Liver (tissue), 9 donors: Measurements from ENCODE around the gene PEX5L. TPM values are rescaled to one million over a fixed set of nuclear protein-coding genes. Genes with fewer than 3 reads are reported as not detected.

Source experiments
- DNase-seq: peaks from one replicate; pipeline ENCODE4 v3.0.0-alpha.2; 2017; ENCODE audit warnings: low spot score
- H3K27ac ChIP-seq, 2 donors: one replicate each; pipeline ENCODE4 v1.7.0; 2013; ENCODE audit warnings: inconsistent platforms in 2 of 2, low read length in 2 of 2, control low read depth in 1 of 2, low read depth in 1 of 2, mild to moderate bottlenecking in 1 of 2
- H3K27me3 ChIP-seq, 4 donors: one replicate each; pipeline versions ENCODE4 v1.6.1 to v1.7.0; 2013; ENCODE audit warnings: low read length in 3 of 4, inconsistent platforms in 1 of 4, mild to moderate bottlenecking in 1 of 4, moderate library complexity in 1 of 4; ENCODE audit not compliant: control insufficient read depth in 4 of 4, insufficient read depth in 4 of 4
- H3K36me3 ChIP-seq, 4 donors: one replicate each; pipeline versions ENCODE4 v1.6.1 to v1.7.0; 2013; ENCODE audit warnings: low read length in 3 of 4, mild to moderate bottlenecking in 3 of 4, low read depth in 1 of 4, moderate library complexity in 1 of 4; ENCODE audit not compliant: control insufficient read depth in 4 of 4, insufficient read depth in 3 of 4
- H3K4me1 ChIP-seq, 4 donors: one replicate each; pipeline versions ENCODE4 v1.6.1 to v1.7.0; 2013; ENCODE audit warnings: low read length in 3 of 4, mild to moderate bottlenecking in 3 of 4, moderate library complexity in 1 of 4; ENCODE audit not compliant: control insufficient read depth in 4 of 4, insufficient read depth in 4 of 4
- H3K4me3 ChIP-seq, 3 donors: one replicate each; pipeline versions ENCODE4 v1.6.1 to v1.7.0; 2013; ENCODE audit warnings: low read length in 3 of 3, control low read depth in 1 of 3, low read depth in 1 of 3, mild to moderate bottlenecking in 1 of 3
- H3K9ac ChIP-seq, 2 donors: one replicate each; pipeline ENCODE4 v1.7.0; 2013; ENCODE audit warnings: low read length in 2 of 2, mild to moderate bottlenecking in 2 of 2, moderate library complexity in 2 of 2, control low read depth in 1 of 2, low read depth in 1 of 2
- H3K9me3 ChIP-seq, 4 donors: one replicate each; pipeline versions ENCODE4 v1.6.1 to v1.7.0; 2013; ENCODE audit warnings: low read length in 3 of 4; ENCODE audit not compliant: control insufficient read depth in 4 of 4
- EGR1 ChIP-seq, 2 donors: IDR thresholded peaks; 2 replicates each; pipeline ENCODE4 v1.6.1; 2016 to 2018; ENCODE audit warnings: antibody characterized with exemption in 2 of 2, low read depth in 2 of 2
- FOXA2 ChIP-seq: IDR thresholded peaks from 2 replicates; pipeline ENCODE4 v1.6.1; 2016; ENCODE audit warnings: antibody characterized with exemption
- GABPA ChIP-seq, 2 donors: IDR thresholded peaks in 1 of 2; conservative IDR thresholded peaks in 1 of 2; 2 replicates each; pipeline ENCODE4 v1.6.1; 2016; ENCODE audit warnings: antibody characterized with exemption in 2 of 2, mild to moderate bottlenecking in 1 of 2, moderate library complexity in 1 of 2
- HNF4A ChIP-seq, 2 donors: conservative IDR thresholded peaks; 2 replicates each; pipeline ENCODE4 v1.6.1; 2016; ENCODE audit warnings: antibody characterized with exemption in 2 of 2, mild to moderate bottlenecking in 2 of 2
- NR2F2 ChIP-seq: IDR thresholded peaks from 2 replicates; pipeline ENCODE4 v1.6.1; 2016; ENCODE audit warnings: antibody characterized with exemption
- RAD21 ChIP-seq, 2 donors: IDR thresholded peaks; 2 replicates each; pipeline ENCODE4 v1.6.1; 2016; ENCODE audit warnings: antibody characterized with exemption in 2 of 2, mild to moderate bottlenecking in 2 of 2
- SP1 ChIP-seq: IDR thresholded peaks from 2 replicates; pipeline ENCODE4 v1.6.1; 2018; ENCODE audit warnings: antibody characterized with exemption, mild to moderate bottlenecking
- TAF1 ChIP-seq: conservative IDR thresholded peaks from 2 replicates; pipeline ENCODE4 v1.6.1; 2016; ENCODE audit warnings: antibody characterized with exemption, mild to moderate bottlenecking
- YY1 ChIP-seq: IDR thresholded peaks from 2 replicates; pipeline ENCODE4 v1.6.1; 2016; ENCODE audit warnings: antibody characterized with exemption, mild to moderate bottlenecking
- WGBS: extraction: QIAGEN DNeasy Blood & Tissue Kit; methylation state at CpG from one replicate; pipeline ENCODE4 v1.1.7; 2013; 5-methylcytosine and 5-hydroxymethylcytosine counted together
- polyA plus RNA-seq, 2 donors: library from polyadenylated mRNA; stranded (reverse) in 1 of 2; unstranded in 1 of 2; fragments of 200-250 nt in 1 of 2; fragments of >200 nt in 1 of 2; fragmentation: Nextera tagmentation in 1 of 2; extraction: Ambion mirVana in 1 of 2; gene quantifications; one replicate each; pipeline versions ENCODE4 v1.2.1 to v1.2.3, GENCODE V29; 2013 to 2015
- total RNA-seq, 2 donors: library from RNA; depleted of rRNA; stranded (reverse); fragments of >200 nt; gene quantifications; one replicate each; pipeline ENCODE4 v1.2.3, GENCODE V29; 2014
- TF ChIP-seq, protein P1 (sequence below): fragments of 150-350 bp; IDR thresholded peaks from 2 replicates; pipeline ENCODE4 v1.5.1; 2017; ENCODE audit warnings: improper control_type of control experiment, low read depth, low read length; ENCODE audit not compliant: missing input control
- TF ChIP-seq, protein P2 (sequence below): IDR thresholded peaks from 2 replicates; pipeline ENCODE4 v1.6.1; 2016; ENCODE audit warnings: antibody characterized with exemption
- TF ChIP-seq, protein P3 (sequence below): IDR thresholded peaks from 2 replicates; pipeline ENCODE4 v1.6.1; 2016; ENCODE audit warnings: antibody characterized with exemption
- TF ChIP-seq, protein P4 (sequence below): IDR thresholded peaks from 2 replicates; pipeline ENCODE4 v1.6.1; 2016; ENCODE audit warnings: antibody characterized with exemption
- TF ChIP-seq, protein P5 (sequence below): IDR thresholded peaks from 2 replicates; pipeline ENCODE4 v1.6.1; 2016; ENCODE audit warnings: antibody characterized with exemption, mild to moderate bottlenecking
- donor health status: healthy.
- donor health status: healthy.
- donor health status: healthy.
- donor health status: healthy.
- donor health status: healthy.

PEX5L gene
- total and polyA plus RNA-seq, 4 donors = 0.03 TPM; not detected in 3

DNA sequence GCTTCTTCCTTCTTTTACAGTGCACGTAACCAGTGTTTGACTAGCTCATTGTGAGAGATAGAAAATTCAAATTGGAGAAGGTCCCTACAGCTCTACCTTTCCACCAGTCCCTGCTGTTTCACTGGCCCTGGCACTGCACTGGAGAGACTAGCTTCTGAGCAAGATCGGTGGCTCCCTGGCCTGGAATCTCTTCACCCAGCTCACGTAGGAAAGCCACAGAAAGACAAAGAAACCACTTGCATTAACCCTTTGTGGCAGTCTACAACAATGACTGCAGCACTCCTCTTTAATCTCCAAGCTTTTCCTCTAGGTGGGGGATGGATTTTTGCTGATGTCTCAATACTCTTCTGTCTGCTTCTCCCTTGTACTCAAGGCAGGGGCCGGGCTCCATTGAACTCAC lies 155.9 kb downstream of the PEX5L start:
- 41% methylated on average over 4 of the region's 4 CpGs for WGBS
- TF ChIP-seq RAD21 (IDR thresholded peaks at IDR 0.05) (no peak), HNF4A (conservative IDR thresholded peaks at IDR 0.05) (no peak), YY1 (no peak), FOXA2 (no peak), EGR1 (IDR thresholded peaks at IDR 0.05; ENCODE audit: low read depth in 2 of 2) (no peak), NR2F2 (no peak), TAF1 (no peak)
- TF ChIP-seq, protein P1, sequence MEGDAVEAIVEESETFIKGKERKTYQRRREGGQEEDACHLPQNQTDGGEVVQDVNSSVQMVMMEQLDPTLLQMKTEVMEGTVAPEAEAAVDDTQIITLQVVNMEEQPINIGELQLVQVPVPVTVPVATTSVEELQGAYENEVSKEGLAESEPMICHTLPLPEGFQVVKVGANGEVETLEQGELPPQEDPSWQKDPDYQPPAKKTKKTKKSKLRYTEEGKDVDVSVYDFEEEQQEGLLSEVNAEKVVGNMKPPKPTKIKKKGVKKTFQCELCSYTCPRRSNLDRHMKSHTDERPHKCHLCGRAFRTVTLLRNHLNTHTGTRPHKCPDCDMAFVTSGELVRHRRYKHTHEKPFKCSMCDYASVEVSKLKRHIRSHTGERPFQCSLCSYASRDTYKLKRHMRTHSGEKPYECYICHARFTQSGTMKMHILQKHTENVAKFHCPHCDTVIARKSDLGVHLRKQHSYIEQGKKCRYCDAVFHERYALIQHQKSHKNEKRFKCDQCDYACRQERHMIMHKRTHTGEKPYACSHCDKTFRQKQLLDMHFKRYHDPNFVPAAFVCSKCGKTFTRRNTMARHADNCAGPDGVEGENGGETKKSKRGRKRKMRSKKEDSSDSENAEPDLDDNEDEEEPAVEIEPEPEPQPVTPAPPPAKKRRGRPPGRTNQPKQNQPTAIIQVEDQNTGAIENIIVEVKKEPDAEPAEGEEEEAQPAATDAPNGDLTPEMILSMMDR = no peak
- TF ChIP-seq, protein P2, sequence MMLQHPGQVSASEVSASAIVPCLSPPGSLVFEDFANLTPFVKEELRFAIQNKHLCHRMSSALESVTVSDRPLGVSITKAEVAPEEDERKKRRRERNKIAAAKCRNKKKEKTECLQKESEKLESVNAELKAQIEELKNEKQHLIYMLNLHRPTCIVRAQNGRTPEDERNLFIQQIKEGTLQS = no peak
- TF ChIP-seq, protein P3, sequence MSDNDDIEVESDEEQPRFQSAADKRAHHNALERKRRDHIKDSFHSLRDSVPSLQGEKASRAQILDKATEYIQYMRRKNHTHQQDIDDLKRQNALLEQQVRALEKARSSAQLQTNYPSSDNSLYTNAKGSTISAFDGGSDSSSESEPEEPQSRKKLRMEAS = no peak
- TF ChIP-seq, protein P4, sequence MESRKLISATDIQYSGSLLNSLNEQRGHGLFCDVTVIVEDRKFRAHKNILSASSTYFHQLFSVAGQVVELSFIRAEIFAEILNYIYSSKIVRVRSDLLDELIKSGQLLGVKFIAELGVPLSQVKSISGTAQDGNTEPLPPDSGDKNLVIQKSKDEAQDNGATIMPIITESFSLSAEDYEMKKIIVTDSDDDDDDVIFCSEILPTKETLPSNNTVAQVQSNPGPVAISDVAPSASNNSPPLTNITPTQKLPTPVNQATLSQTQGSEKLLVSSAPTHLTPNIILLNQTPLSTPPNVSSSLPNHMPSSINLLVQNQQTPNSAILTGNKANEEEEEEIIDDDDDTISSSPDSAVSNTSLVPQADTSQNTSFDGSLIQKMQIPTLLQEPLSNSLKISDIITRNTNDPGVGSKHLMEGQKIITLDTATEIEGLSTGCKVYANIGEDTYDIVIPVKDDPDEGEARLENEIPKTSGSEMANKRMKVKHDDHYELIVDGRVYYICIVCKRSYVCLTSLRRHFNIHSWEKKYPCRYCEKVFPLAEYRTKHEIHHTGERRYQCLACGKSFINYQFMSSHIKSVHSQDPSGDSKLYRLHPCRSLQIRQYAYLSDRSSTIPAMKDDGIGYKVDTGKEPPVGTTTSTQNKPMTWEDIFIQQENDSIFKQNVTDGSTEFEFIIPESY = no peak
- H3K4me3 ChIP-seq = no peak overlapping the region
- H3K9me3 ChIP-seq = no peaks in the 10 kb centered on the region
- DNase-seq = no peak
- no peaks in the 10 kb centered on the region for H3K4me1 ChIP-seq
- no peak overlapping the region for H3K9ac ChIP-seq
- H3K27me3 ChIP-seq = peaks cover 0 to 2% (median 0%) of the 10 kb centered on the region in 4 donors
- no peak overlapping the region for H3K27ac ChIP-seq
- no peaks in the 10 kb centered on the region for H3K36me3 ChIP-seq

DNA sequence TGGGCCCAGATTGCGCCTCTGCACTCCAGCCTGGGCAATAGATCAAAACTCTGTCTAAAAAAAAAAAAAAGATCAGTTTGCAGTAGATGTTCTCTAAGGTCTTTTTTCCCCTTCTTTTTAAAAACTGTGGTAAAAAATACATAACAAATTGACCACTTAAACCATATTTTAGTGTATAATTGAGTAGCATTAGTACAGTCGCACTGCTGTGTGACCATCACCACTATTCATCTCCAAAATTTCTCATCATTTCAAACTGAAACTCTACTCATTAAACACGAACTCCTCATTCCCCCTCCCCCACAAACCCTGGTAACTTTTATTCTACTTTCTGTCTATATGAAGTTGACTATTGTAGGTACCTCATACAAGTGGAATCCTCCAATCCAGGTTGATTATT lies 160.3 kb downstream of the PEX5L start:
- Histone ChIP-seq H3K27ac (no peak overlapping the region), H3K27me3 (no peaks in the 10 kb centered on the region), H3K4me3 (no peak overlapping the region), H3K9ac (no peak overlapping the region), H3K36me3 (no peaks in the 10 kb centered on the region), H3K4me1 (no peaks in the 10 kb centered on the region), H3K9me3 (no peaks in the 10 kb centered on the region)
- DNase-seq = no peak
- TF ChIP-seq, protein P3 = no peak
- TF ChIP-seq GABPA (IDR thresholded peaks at IDR 0.05 in 1 of 2, conservative IDR thresholded peaks at IDR 0.05 in 1 of 2) = no peak
- TF ChIP-seq, protein P5, sequence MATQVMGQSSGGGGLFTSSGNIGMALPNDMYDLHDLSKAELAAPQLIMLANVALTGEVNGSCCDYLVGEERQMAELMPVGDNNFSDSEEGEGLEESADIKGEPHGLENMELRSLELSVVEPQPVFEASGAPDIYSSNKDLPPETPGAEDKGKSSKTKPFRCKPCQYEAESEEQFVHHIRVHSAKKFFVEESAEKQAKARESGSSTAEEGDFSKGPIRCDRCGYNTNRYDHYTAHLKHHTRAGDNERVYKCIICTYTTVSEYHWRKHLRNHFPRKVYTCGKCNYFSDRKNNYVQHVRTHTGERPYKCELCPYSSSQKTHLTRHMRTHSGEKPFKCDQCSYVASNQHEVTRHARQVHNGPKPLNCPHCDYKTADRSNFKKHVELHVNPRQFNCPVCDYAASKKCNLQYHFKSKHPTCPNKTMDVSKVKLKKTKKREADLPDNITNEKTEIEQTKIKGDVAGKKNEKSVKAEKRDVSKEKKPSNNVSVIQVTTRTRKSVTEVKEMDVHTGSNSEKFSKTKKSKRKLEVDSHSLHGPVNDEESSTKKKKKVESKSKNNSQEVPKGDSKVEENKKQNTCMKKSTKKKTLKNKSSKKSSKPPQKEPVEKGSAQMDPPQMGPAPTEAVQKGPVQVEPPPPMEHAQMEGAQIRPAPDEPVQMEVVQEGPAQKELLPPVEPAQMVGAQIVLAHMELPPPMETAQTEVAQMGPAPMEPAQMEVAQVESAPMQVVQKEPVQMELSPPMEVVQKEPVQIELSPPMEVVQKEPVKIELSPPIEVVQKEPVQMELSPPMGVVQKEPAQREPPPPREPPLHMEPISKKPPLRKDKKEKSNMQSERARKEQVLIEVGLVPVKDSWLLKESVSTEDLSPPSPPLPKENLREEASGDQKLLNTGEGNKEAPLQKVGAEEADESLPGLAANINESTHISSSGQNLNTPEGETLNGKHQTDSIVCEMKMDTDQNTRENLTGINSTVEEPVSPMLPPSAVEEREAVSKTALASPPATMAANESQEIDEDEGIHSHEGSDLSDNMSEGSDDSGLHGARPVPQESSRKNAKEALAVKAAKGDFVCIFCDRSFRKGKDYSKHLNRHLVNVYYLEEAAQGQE = no peak
- TF ChIP-seq, protein P2 = no peak
- TF ChIP-seq SP1 = no peak
- no peak for TF ChIP-seq EGR1 (IDR thresholded peaks at IDR 0.05; ENCODE audit: low read depth in 2 of 2)
- no peak for TF ChIP-seq TAF1
- 70% methylated on average over 3 of the region's 3 CpGs for WGBS
